Measurements from ENCODE around the gene CYSLTR1. TPM values are rescaled to one million over a fixed set of nuclear protein-coding genes. Genes with fewer than 3 reads are reported as not detected.

CYSLTR1 gene
- total and polyA plus RNA-seq, 4 donors: 0.36 to 3.2 (median 0.52) TPM

DNA sequence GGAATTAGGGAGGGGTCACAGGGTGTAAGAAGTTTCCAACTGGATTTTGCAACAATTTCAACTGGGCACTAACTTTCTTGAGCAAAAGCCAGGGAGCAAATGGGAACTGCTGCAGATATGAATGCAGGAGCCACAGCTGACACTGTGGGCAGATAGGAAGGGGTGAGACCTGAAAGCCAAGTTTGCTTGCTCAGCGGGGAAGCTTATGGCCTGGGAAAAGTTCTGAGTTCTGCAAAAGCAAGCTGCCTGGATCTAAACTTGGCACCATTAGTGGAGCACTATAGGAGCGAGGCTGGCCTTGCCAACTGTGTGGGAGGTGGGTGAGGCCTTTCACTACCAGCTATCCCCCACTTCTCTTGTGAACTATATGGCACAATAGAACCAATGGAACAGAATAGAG, 11.1 kb downstream of the CYSLTR1 start (continued):
- TF ChIP-seq, protein P1, sequence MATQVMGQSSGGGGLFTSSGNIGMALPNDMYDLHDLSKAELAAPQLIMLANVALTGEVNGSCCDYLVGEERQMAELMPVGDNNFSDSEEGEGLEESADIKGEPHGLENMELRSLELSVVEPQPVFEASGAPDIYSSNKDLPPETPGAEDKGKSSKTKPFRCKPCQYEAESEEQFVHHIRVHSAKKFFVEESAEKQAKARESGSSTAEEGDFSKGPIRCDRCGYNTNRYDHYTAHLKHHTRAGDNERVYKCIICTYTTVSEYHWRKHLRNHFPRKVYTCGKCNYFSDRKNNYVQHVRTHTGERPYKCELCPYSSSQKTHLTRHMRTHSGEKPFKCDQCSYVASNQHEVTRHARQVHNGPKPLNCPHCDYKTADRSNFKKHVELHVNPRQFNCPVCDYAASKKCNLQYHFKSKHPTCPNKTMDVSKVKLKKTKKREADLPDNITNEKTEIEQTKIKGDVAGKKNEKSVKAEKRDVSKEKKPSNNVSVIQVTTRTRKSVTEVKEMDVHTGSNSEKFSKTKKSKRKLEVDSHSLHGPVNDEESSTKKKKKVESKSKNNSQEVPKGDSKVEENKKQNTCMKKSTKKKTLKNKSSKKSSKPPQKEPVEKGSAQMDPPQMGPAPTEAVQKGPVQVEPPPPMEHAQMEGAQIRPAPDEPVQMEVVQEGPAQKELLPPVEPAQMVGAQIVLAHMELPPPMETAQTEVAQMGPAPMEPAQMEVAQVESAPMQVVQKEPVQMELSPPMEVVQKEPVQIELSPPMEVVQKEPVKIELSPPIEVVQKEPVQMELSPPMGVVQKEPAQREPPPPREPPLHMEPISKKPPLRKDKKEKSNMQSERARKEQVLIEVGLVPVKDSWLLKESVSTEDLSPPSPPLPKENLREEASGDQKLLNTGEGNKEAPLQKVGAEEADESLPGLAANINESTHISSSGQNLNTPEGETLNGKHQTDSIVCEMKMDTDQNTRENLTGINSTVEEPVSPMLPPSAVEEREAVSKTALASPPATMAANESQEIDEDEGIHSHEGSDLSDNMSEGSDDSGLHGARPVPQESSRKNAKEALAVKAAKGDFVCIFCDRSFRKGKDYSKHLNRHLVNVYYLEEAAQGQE (IDR thresholded peaks at IDR 0.05): no peak
- TF ChIP-seq RAD21 (IDR thresholded peaks at IDR 0.05): no peak
- no peak for TF ChIP-seq SP1 (IDR thresholded peaks at IDR 0.05)
- no peak for TF ChIP-seq FOXA2 (IDR thresholded peaks at IDR 0.05)
- TF ChIP-seq NR2F2 (IDR thresholded peaks at IDR 0.05): no peak
- no peak for TF ChIP-seq HNF4G (IDR thresholded peaks at IDR 0.05)

DNA sequence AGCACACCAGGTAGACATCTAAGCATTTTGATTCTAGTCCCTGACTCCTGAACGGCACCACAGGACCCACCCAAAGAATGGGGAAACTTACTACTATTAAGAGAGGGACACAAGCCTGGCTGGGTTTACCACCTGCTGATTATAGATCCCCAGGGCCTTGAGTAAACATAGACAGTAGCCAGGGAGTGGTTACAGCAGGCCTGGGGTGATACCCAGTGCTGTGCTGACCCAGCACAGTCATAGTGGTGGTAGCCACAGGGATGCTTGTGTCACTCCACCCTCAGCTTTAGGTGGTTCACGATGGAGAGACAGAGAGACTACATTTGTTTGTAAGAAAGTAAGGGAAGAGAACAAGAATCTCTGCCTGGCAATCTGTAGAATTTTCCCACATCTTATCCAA, 11.7 kb downstream of the CYSLTR1 start:
- WGBS: 74% methylated on average over 2 of the region's 2 CpGs
- Histone ChIP-seq H3K27ac (ENCODE audit: low read depth in 1 of 2, low read length in 2 of 2) (no peak overlapping the region), H3K4me3 (ENCODE audit: low read depth in 1 of 3, low read length in 3 of 3) (no peak overlapping the region), H3K9ac (ENCODE audit: low read depth in 1 of 2, low read length in 2 of 2) (no peak overlapping the region), H3K36me3 (ENCODE audit: control insufficient read depth in 4 of 4, insufficient read depth in 3 of 4, low read depth in 1 of 4, low read length in 3 of 4) (no peaks in the 10 kb centered on the region), H3K27me3 (ENCODE audit: control insufficient read depth in 4 of 4, insufficient read depth in 4 of 4, low read length in 3 of 4) (no peaks in the 10 kb centered on the region), H3K4me1 (ENCODE audit: control insufficient read depth in 4 of 4, insufficient read depth in 4 of 4, low read length in 3 of 4) (no peaks in the 10 kb centered on the region), H3K9me3 (ENCODE audit: control insufficient read depth in 4 of 4, low read length in 3 of 4) (no peaks in the 10 kb centered on the region)
- TF ChIP-seq FOXA2 (IDR thresholded peaks at IDR 0.05) (no peak), GABPA (IDR thresholded peaks at IDR 0.05 in 1 of 2, conservative IDR thresholded peaks at IDR 0.05 in 1 of 2) (no peak), HNF4G (IDR thresholded peaks at IDR 0.05) (no peak), TAF1 (conservative IDR thresholded peaks at IDR 0.05) (no peak), YY1 (IDR thresholded peaks at IDR 0.05) (no peak)
- TF ChIP-seq, protein P2, sequence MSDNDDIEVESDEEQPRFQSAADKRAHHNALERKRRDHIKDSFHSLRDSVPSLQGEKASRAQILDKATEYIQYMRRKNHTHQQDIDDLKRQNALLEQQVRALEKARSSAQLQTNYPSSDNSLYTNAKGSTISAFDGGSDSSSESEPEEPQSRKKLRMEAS (IDR thresholded peaks at IDR 0.05): no peak
- TF ChIP-seq, protein P3, sequence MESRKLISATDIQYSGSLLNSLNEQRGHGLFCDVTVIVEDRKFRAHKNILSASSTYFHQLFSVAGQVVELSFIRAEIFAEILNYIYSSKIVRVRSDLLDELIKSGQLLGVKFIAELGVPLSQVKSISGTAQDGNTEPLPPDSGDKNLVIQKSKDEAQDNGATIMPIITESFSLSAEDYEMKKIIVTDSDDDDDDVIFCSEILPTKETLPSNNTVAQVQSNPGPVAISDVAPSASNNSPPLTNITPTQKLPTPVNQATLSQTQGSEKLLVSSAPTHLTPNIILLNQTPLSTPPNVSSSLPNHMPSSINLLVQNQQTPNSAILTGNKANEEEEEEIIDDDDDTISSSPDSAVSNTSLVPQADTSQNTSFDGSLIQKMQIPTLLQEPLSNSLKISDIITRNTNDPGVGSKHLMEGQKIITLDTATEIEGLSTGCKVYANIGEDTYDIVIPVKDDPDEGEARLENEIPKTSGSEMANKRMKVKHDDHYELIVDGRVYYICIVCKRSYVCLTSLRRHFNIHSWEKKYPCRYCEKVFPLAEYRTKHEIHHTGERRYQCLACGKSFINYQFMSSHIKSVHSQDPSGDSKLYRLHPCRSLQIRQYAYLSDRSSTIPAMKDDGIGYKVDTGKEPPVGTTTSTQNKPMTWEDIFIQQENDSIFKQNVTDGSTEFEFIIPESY (IDR thresholded peaks at IDR 0.05): no peak
- DNase-seq (ENCODE audit: low spot score): no peak

DNA sequence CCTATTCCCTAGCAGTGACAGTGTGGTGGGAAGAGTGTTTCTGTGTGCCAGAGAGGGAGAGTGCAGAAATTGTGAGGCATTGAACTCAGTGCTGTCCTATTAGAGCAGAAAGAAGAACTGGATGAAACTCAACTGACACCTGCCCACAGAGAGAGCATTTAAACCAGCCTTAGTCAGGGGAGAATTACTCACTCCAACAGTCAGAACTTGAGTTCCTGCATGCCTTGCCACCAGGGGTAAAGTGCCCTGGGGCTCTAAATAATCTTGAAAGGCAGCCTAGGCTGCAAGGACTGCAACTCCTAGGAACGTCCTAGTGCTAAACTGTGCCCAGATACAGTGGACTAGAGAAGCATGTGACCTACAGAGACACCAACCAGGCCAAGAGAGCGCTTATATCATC, 12.8 kb downstream of the CYSLTR1 start:
- Histone ChIP-seq H3K27ac (ENCODE audit: low read depth in 1 of 2, low read length in 2 of 2) (no peak overlapping the region), H3K9ac (ENCODE audit: low read depth in 1 of 2, low read length in 2 of 2) (no peak overlapping the region), H3K36me3 (ENCODE audit: control insufficient read depth in 4 of 4, insufficient read depth in 3 of 4, low read depth in 1 of 4, low read length in 3 of 4) (no peaks in the 10 kb centered on the region), H3K4me1 (ENCODE audit: control insufficient read depth in 4 of 4, insufficient read depth in 4 of 4, low read length in 3 of 4) (no peaks in the 10 kb centered on the region), H3K27me3 (ENCODE audit: control insufficient read depth in 4 of 4, insufficient read depth in 4 of 4, low read length in 3 of 4) (no peaks in the 10 kb centered on the region), H3K9me3 (ENCODE audit: control insufficient read depth in 4 of 4, low read length in 3 of 4) (no peaks in the 10 kb centered on the region), H3K4me3 (ENCODE audit: low read depth in 1 of 3, low read length in 3 of 3) (no peak overlapping the region)
- WGBS: 48% methylated on average over 2 of the region's 2 CpGs
- DNase-seq (ENCODE audit: low spot score): no peak
- TF ChIP-seq NR2F2 (IDR thresholded peaks at IDR 0.05) (no peak), RAD21 (IDR thresholded peaks at IDR 0.05) (no peak), GABPA (IDR thresholded peaks at IDR 0.05 in 1 of 2, conservative IDR thresholded peaks at IDR 0.05 in 1 of 2) (no peak), TAF1 (conservative IDR thresholded peaks at IDR 0.05) (no peak), RXRA (IDR thresholded peaks at IDR 0.05) (no peak), FOXA1 (IDR thresholded peaks at IDR 0.05) (no peak), YY1 (IDR thresholded peaks at IDR 0.05) (no peak), JUND (IDR thresholded peaks at IDR 0.05) (no peak)
- TF ChIP-seq, protein P2 (IDR thresholded peaks at IDR 0.05): no peak
- TF ChIP-seq, protein P4, sequence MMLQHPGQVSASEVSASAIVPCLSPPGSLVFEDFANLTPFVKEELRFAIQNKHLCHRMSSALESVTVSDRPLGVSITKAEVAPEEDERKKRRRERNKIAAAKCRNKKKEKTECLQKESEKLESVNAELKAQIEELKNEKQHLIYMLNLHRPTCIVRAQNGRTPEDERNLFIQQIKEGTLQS (IDR thresholded peaks at IDR 0.05): no peak
- TF ChIP-seq, protein P3 (IDR thresholded peaks at IDR 0.05): no peak
- TF ChIP-seq, protein P5, sequence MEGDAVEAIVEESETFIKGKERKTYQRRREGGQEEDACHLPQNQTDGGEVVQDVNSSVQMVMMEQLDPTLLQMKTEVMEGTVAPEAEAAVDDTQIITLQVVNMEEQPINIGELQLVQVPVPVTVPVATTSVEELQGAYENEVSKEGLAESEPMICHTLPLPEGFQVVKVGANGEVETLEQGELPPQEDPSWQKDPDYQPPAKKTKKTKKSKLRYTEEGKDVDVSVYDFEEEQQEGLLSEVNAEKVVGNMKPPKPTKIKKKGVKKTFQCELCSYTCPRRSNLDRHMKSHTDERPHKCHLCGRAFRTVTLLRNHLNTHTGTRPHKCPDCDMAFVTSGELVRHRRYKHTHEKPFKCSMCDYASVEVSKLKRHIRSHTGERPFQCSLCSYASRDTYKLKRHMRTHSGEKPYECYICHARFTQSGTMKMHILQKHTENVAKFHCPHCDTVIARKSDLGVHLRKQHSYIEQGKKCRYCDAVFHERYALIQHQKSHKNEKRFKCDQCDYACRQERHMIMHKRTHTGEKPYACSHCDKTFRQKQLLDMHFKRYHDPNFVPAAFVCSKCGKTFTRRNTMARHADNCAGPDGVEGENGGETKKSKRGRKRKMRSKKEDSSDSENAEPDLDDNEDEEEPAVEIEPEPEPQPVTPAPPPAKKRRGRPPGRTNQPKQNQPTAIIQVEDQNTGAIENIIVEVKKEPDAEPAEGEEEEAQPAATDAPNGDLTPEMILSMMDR (IDR thresholded peaks at IDR 0.05; ENCODE audit: low read depth, low read length, missing input control): no peak
- TF ChIP-seq, protein P1 (IDR thresholded peaks at IDR 0.05): no peak
